Measurements from ENCODE around the gene DCAF11. TPM values are rescaled to one million over a fixed set of nuclear protein-coding genes. Genes with fewer than 3 reads are reported as not detected.

The DCAF11 gene
- total and polyA plus RNA-seq, 2 of the 13 experiments (the other 11 are each of a cell fraction or from before 2014, with no cell fraction given): 150 to 257 TPM

DNA sequence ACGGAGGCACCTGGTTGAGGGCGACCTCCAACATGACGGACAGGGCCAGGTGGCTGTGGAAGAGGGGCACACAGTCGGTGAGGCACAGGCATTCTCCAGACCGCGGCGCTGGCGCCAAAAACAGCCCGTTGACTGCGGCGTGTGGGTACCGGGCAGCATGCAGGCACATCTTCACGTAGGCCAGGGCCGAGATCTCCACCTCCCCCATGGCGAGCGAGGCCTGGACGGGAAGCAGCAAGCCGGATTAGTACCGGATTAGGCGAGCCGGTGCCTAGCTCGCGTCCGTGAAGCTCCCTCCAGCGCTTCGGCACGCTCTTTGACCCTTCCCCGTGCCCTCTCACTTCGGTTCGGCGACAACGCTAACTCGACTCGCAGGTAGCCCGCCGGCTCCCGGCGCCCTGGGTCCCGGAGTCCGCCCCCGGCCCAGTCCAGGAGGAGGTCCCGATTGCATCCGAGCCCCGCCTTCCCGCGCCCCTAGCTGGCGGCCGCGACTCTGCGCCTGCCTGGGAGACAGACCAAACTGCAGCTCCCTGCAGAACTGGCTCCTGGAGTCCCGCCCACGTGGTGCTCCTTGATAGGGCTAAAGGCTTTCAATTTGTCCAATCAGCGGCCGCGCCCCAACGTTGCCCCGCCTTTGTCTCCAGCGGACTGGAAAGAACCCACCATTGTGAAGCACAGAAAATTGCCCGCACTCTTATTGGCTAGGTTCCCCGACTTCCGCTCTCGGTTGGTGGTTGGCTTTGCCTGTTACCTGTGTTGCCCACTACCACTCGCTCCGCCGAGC is 26.7 kb downstream of the DCAF11 start, which contains the start of gene EMC9 (continued):
- TF ChIP-seq, protein P1, sequence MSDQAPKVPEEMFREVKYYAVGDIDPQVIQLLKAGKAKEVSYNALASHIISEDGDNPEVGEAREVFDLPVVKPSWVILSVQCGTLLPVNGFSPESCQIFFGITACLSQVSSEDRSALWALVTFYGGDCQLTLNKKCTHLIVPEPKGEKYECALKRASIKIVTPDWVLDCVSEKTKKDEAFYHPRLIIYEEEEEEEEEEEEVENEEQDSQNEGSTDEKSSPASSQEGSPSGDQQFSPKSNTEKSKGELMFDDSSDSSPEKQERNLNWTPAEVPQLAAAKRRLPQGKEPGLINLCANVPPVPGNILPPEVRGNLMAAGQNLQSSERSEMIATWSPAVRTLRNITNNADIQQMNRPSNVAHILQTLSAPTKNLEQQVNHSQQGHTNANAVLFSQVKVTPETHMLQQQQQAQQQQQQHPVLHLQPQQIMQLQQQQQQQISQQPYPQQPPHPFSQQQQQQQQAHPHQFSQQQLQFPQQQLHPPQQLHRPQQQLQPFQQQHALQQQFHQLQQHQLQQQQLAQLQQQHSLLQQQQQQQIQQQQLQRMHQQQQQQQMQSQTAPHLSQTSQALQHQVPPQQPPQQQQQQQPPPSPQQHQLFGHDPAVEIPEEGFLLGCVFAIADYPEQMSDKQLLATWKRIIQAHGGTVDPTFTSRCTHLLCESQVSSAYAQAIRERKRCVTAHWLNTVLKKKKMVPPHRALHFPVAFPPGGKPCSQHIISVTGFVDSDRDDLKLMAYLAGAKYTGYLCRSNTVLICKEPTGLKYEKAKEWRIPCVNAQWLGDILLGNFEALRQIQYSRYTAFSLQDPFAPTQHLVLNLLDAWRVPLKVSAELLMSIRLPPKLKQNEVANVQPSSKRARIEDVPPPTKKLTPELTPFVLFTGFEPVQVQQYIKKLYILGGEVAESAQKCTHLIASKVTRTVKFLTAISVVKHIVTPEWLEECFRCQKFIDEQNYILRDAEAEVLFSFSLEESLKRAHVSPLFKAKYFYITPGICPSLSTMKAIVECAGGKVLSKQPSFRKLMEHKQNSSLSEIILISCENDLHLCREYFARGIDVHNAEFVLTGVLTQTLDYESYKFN (CRISPR knock-in tag; conservative IDR thresholded peaks at IDR 0.05): peak; percentile 73
- TF ChIP-seq, protein P2, sequence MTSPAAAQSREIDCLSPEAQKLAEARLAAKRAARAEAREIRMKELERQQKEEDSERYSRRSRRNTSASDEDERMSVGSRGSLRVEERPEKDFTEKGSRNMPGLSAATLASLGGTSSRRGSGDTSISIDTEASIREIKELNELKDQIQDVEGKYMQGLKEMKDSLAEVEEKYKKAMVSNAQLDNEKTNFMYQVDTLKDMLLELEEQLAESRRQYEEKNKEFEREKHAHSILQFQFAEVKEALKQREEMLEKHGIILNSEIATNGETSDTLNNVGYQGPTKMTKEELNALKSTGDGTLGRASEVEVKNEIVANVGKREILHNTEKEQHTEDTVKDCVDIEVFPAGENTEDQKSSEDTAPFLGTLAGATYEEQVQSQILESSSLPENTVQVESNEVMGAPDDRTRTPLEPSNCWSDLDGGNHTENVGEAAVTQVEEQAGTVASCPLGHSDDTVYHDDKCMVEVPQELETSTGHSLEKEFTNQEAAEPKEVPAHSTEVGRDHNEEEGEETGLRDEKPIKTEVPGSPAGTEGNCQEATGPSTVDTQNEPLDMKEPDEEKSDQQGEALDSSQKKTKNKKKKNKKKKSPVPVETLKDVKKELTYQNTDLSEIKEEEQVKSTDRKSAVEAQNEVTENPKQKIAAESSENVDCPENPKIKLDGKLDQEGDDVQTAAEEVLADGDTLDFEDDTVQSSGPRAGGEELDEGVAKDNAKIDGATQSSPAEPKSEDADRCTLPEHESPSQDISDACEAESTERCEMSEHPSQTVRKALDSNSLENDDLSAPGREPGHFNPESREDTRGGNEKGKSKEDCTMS (CRISPR knock-in tag; conservative IDR thresholded peaks at IDR 0.05): no peak
- TF ChIP-seq ZNF564 (CRISPR knock-in tag; IDR thresholded peaks at IDR 0.05) (no peak), SMC3 (IDR thresholded peaks at IDR 0.05; ENCODE audit: low read length) (no peak), NR1H2 (CRISPR knock-in tag; IDR thresholded peaks at IDR 0.05; ENCODE audit: borderline replicate concordance, low read depth) (no peak), PAF1 (CRISPR knock-in tag; IDR thresholded peaks at IDR 0.05) (no peak; the same call in 1 of the 2 replicates), AGO2 (optimal IDR thresholded peaks at IDR 0.05; ENCODE audit: low read depth, low read length) (peak; percentile 100), NFE2 (CRISPR knock-in tag; IDR thresholded peaks at IDR 0.05) (no peak), ZNF598 (CRISPR knock-in tag; IDR thresholded peaks at IDR 0.05; ENCODE audit: borderline replicate concordance) (peak; percentile 90), EED (CRISPR knock-in tag; IDR thresholded peaks at IDR 0.05) (peak; percentile 99), FOXA3 (CRISPR knock-in tag; IDR thresholded peaks at IDR 0.05) (peak; percentile 64), ZNF33A (CRISPR knock-in tag; IDR thresholded peaks at IDR 0.05; ENCODE audit: borderline replicate concordance) (no peak), ATF7 (IDR thresholded peaks at IDR 0.05) (no peak), ATF7 (CRISPR knock-in tag; IDR thresholded peaks at IDR 0.05) (peak; percentile 82), TOE1 (CRISPR knock-in tag; IDR thresholded peaks at IDR 0.05) (no peak)
- TF ChIP-seq, protein P3, sequence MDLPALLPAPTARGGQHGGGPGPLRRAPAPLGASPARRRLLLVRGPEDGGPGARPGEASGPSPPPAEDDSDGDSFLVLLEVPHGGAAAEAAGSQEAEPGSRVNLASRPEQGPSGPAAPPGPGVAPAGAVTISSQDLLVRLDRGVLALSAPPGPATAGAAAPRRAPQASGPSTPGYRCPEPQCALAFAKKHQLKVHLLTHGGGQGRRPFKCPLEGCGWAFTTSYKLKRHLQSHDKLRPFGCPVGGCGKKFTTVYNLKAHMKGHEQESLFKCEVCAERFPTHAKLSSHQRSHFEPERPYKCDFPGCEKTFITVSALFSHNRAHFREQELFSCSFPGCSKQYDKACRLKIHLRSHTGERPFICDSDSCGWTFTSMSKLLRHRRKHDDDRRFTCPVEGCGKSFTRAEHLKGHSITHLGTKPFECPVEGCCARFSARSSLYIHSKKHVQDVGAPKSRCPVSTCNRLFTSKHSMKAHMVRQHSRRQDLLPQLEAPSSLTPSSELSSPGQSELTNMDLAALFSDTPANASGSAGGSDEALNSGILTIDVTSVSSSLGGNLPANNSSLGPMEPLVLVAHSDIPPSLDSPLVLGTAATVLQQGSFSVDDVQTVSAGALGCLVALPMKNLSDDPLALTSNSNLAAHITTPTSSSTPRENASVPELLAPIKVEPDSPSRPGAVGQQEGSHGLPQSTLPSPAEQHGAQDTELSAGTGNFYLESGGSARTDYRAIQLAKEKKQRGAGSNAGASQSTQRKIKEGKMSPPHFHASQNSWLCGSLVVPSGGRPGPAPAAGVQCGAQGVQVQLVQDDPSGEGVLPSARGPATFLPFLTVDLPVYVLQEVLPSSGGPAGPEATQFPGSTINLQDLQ (CRISPR knock-in tag; IDR thresholded peaks at IDR 0.05): no peak
- TF ChIP-seq, protein P4, sequence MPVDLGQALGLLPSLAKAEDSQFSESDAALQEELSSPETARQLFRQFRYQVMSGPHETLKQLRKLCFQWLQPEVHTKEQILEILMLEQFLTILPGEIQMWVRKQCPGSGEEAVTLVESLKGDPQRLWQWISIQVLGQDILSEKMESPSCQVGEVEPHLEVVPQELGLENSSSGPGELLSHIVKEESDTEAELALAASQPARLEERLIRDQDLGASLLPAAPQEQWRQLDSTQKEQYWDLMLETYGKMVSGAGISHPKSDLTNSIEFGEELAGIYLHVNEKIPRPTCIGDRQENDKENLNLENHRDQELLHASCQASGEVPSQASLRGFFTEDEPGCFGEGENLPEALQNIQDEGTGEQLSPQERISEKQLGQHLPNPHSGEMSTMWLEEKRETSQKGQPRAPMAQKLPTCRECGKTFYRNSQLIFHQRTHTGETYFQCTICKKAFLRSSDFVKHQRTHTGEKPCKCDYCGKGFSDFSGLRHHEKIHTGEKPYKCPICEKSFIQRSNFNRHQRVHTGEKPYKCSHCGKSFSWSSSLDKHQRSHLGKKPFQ (CRISPR knock-in tag; IDR thresholded peaks at IDR 0.05; ENCODE audit: insufficient replicate concordance): no peak
